IMR-90 (cell line): ENCODE measurements around the gene CPAMD8. TPM values are rescaled to one million over a fixed set of nuclear protein-coding genes. Genes with fewer than 3 reads are reported as not detected.

Experiments used
- ATAC-seq: fragments of 200-7000 bp; cut with Tn5 transposase; 2 replicates; pipeline ENCODE4 v1.9.1; 2020; ENCODE audit warnings: low read depth, mild to moderate bottlenecking, moderate library complexity
- BruUV-seq: library from RNA; stranded (reverse); fragments of 400-500 nt; replicated peaks from 2 replicates; lab custom pipeline; 2021; lab: Mats Ljungman, UMichigan
- CTCF ChIA-PET: fragments of 300-600 bp; formaldehyde crosslinking; extraction: SDS; loops from one replicate; lab custom pipeline; 2021; ENCODE audit warnings: antibody characterized with exemption; lab: Yijun Ruan, JAX
- POLR2A ChIA-PET: fragments of 300-600 bp; sonication (Branson Sonifier 250); formaldehyde crosslinking; loops from one replicate; lab custom pipeline; 2022; ENCODE audit warnings: antibody characterized with exemption; ENCODE audit not compliant: unreplicated experiment; lab: Charles Lee
- DNase-seq: peaks from one replicate; pipeline ENCODE4 v3.0.0; 2013
- H2AFZ ChIP-seq: replicated peaks from 2 replicates; pipeline ENCODE3; 2013; ENCODE audit warnings: low read length, mild to moderate bottlenecking; ENCODE audit not compliant: poor library complexity
- H2AK5ac ChIP-seq: 2 replicates; pipeline ENCODE4 v1.6.1; 2013; ENCODE audit warnings: low read depth, low read length, inconsistent platforms
- H2AK9ac ChIP-seq: replicated peaks from 2 replicates; pipeline ENCODE3; 2013; ENCODE audit warnings: mild to moderate bottlenecking, low read depth, low read length, moderate library complexity; ENCODE audit not compliant: poor library complexity
- H2BK120ac ChIP-seq: 2 replicates; pipeline ENCODE4 v1.6.1; 2013; ENCODE audit warnings: low read depth, low read length, inconsistent platforms
- H2BK15ac ChIP-seq: 3 replicates; pipeline ENCODE4 v1.6.1; 2013; ENCODE audit warnings: low read depth, low read length, inconsistent platforms
- H2BK20ac ChIP-seq: 2 replicates; pipeline ENCODE4 v1.6.1; 2013; ENCODE audit warnings: low read depth, mild to moderate bottlenecking, inconsistent platforms, low read length, moderate library complexity
- H2BK5ac ChIP-seq: 2 replicates; pipeline ENCODE4 v1.6.1; 2013; ENCODE audit warnings: mild to moderate bottlenecking, low read depth, low read length, inconsistent platforms; ENCODE audit not compliant: poor library complexity, severe bottlenecking
- H3K14ac ChIP-seq: replicated peaks from 2 replicates; pipeline ENCODE4 v1.6.1; 2013; ENCODE audit warnings: low read depth, low read length, inconsistent platforms
- H3K18ac ChIP-seq: 2 replicates; pipeline ENCODE4 v1.6.1; 2013; ENCODE audit warnings: low read depth, low read length, control low read depth
- H3K23ac ChIP-seq: 2 replicates; pipeline ENCODE4 v1.6.1; 2013; ENCODE audit warnings: low read depth, low read length, inconsistent platforms
- H3K27ac ChIP-seq: 2 replicates; pipeline ENCODE4 v1.5.1; 2013; ENCODE audit warnings: mild to moderate bottlenecking, control low read depth, low read length; ENCODE audit not compliant: insufficient read depth
- H3K27me3 ChIP-seq: 2 replicates; pipeline ENCODE4 v1.6.1; 2013; ENCODE audit warnings: low read length; ENCODE audit not compliant: control insufficient read depth, insufficient read depth
- H3K36me3 ChIP-seq: 2 replicates; pipeline ENCODE4 v1.6.1; 2013; ENCODE audit warnings: low read length, mixed read lengths; ENCODE audit not compliant: control insufficient read depth, insufficient read depth
- H3K4ac ChIP-seq: 2 replicates; pipeline ENCODE4 v1.6.1; 2013; ENCODE audit warnings: low read depth, low read length, inconsistent platforms
- H3K4me1 ChIP-seq: 2 replicates; pipeline ENCODE4 v1.6.1; 2013; ENCODE audit warnings: low read length, mixed read lengths; ENCODE audit not compliant: control insufficient read depth, insufficient read depth
- H3K4me2 ChIP-seq: 2 replicates; pipeline ENCODE4 v1.6.1; 2013; ENCODE audit warnings: low read depth, mild to moderate bottlenecking, control low read depth, low read length, moderate library complexity
- H3K4me3 ChIP-seq: 2 replicates; pipeline ENCODE4 v1.5.1; 2013; ENCODE audit warnings: low read depth, mild to moderate bottlenecking, control low read depth, low read length, moderate library complexity; ENCODE audit not compliant: insufficient read depth
- H3K56ac ChIP-seq: 2 replicates; pipeline ENCODE4 v1.6.1; 2013; ENCODE audit warnings: low read length, inconsistent platforms; ENCODE audit not compliant: insufficient read depth; ENCODE audit errors: extremely low read depth
- H3K79me1 ChIP-seq, 2 experiments: 2 replicates each; pipeline ENCODE4 v1.6.1; 2013; ENCODE audit warnings: low read length in 2 of 2, inconsistent platforms in 1 of 2, low read depth in 1 of 2
- H3K9ac ChIP-seq: 2 replicates; pipeline ENCODE4 v1.6.1; 2013; ENCODE audit warnings: low read depth, low read length, control low read depth
- H3K9me1 ChIP-seq: 2 replicates; pipeline ENCODE4 v1.6.1; 2013; ENCODE audit warnings: low read length, inconsistent platforms; ENCODE audit not compliant: insufficient read depth
- H3K9me3 ChIP-seq: 2 replicates; pipeline ENCODE4 v1.6.1; 2013; ENCODE audit warnings: low read length; ENCODE audit not compliant: control insufficient read depth, insufficient read depth
- H4K20me1 ChIP-seq: 2 replicates; pipeline ENCODE4 v1.6.1; 2013; ENCODE audit warnings: low read length, inconsistent platforms; ENCODE audit not compliant: insufficient read depth
- H4K5ac ChIP-seq: 2 replicates; pipeline ENCODE4 v1.6.1; 2013; ENCODE audit warnings: mild to moderate bottlenecking, low read depth, low read length, control low read depth
- H4K8ac ChIP-seq, 2 experiments: 2 replicates each; pipeline ENCODE4 v1.6.1; 2013; ENCODE audit warnings: low read depth in 2 of 2, low read length in 2 of 2, control low read depth in 1 of 2, inconsistent platforms in 1 of 2
- H4K91ac ChIP-seq: 2 replicates; pipeline ENCODE4 v1.6.1; 2013; ENCODE audit warnings: low read depth, low read length, inconsistent platforms; ENCODE audit not compliant: insufficient read depth
- BHLHE40 ChIP-seq: fragments of 150-350 bp; IDR thresholded peaks from 2 replicates; pipeline ENCODE4 v1.6.1; 2016; ENCODE audit warnings: mild to moderate bottlenecking, low read depth, low read length
- CEBPB ChIP-seq: IDR thresholded peaks from 2 replicates; pipeline ENCODE4 v1.6.1; 2012; ENCODE audit warnings: low read depth, low read length, improper control_type of control experiment
- CTCF ChIP-seq: conservative IDR thresholded peaks from 2 replicates; pipeline ENCODE4 v1.5.1; 2012; ENCODE audit warnings: mild to moderate bottlenecking, low read depth, low read length, improper control_type of control experiment
- FOS ChIP-seq: fragments of 150-350 bp; IDR thresholded peaks from 2 replicates; pipeline ENCODE4 v1.6.1; 2016; ENCODE audit warnings: low read depth, low read length
- MAFK ChIP-seq: IDR thresholded peaks from 2 replicates; pipeline ENCODE4 v1.6.1; 2012; ENCODE audit warnings: low read depth, low read length, improper control_type of control experiment
- MAZ ChIP-seq: IDR thresholded peaks from 2 replicates; pipeline ENCODE4 v1.6.1; 2012; ENCODE audit warnings: low read depth, mild to moderate bottlenecking, low read length, improper control_type of control experiment, moderate library complexity, borderline replicate concordance
- MXI1 ChIP-seq: IDR thresholded peaks from 2 replicates; pipeline ENCODE4 v1.6.1; 2012; ENCODE audit warnings: low read depth, mild to moderate bottlenecking, low read length, moderate library complexity, borderline replicate concordance
- RAD21 ChIP-seq: IDR thresholded peaks from 2 replicates; pipeline ENCODE4 v1.6.1; 2012; ENCODE audit warnings: low read length, improper control_type of control experiment
- RCOR1 ChIP-seq: IDR thresholded peaks from 2 replicates; pipeline ENCODE4 v1.6.1; 2012; ENCODE audit warnings: mild to moderate bottlenecking, low read length, improper control_type of control experiment; ENCODE audit not compliant: insufficient replicate concordance
- RFX5 ChIP-seq: IDR thresholded peaks from 2 replicates; pipeline ENCODE4 v1.8.0; 2012; ENCODE audit warnings: low read depth, mild to moderate bottlenecking, low read length, moderate library complexity
- WGBS, 2 experiments: methylation state at CpG; one replicate each; pipeline versions ENCODE4 v1.1.5 to v1.1.7; 2013; ENCODE audit warnings: missing lambda C conversion rate in 2 of 2; ENCODE audit not compliant: insufficient read length in 1 of 2; ENCODE audit errors: extremely low coverage in 2 of 2; 5-methylcytosine and 5-hydroxymethylcytosine counted together
- dilution Hi-C: fragments of 300-500 bp; cut with HindIII; formaldehyde crosslinking; loops from one replicate; pipeline ENCODE4 v1.14.3; 2018; ENCODE audit warnings: low sequenced_read_pairs; ENCODE audit not compliant: unreplicated experiment
- in situ Hi-C: fragments of 300-500 bp; cut with MboI; formaldehyde crosslinking; loops from 3 replicates; pipeline ENCODE4 v1.14.3; 2019; ENCODE audit warnings: low sequenced_read_pairs, inconsistent platforms, mixed read lengths
- intact Hi-C: fragments of 100-400 bp; cut with micrococcal nuclease; formaldehyde crosslinking; loops from 2 replicates; pipeline ENCODE4 v1.10.0; 2022
- polyA plus RNA-seq, 3 experiments: library from polyadenylated mRNA; depleted of rRNA; stranded (reverse); fragments of >200 nt; gene quantifications; 2 replicates each; pipeline ENCODE4 v1.2.3, GENCODE V29; 2012; ENCODE audit warnings: low replicate concordance in 1 of 3
- total RNA-seq: library from RNA; depleted of rRNA; stranded (reverse); fragments of >200 nt; gene quantifications from 2 replicates; pipeline ENCODE4 v1.2.3, GENCODE V29; 2012

CPAMD8 gene
- total and polyA plus RNA-seq, 2 of the 4 experiments (the other 2 are of a cell fraction) = 0.36 to 0.79 TPM

GRCh38 chr19:17045907-17046502 lies 19.4 kb upstream of the CPAMD8 start:
- Histone ChIP-seq H4K20me1 (no peaks in the 10 kb centered on the region), H3K4me1 (peaks cover 6% of the 10 kb centered on the region), H2AK9ac (no peak overlapping the region), H3K56ac (no peak overlapping the region), H3K27me3 (peaks cover 4% of the 10 kb centered on the region; the same call in 1 of the 2 replicates), H2AFZ (no peak overlapping the region), H3K23ac (no peak overlapping the region), H3K4me2 (no peak overlapping the region), H3K9me3 (no peaks in the 10 kb centered on the region), H3K9ac (no peak overlapping the region), H3K79me1 (0 out of 4 replicates have a peak, but pooled peaks cover 0 to 3% of the 10 kb centered on the region in 2 experiments), H2AK5ac (no peak overlapping the region), H3K18ac (no peak overlapping the region), H2BK120ac (no peak overlapping the region), H3K4ac (no peak overlapping the region), H2BK5ac (no peak overlapping the region), H3K36me3 (peaks cover 2% of the 10 kb centered on the region; the same call in 1 of the 2 replicates), H2BK20ac (no peak overlapping the region), H3K9me1 (peaks cover 5% of the 10 kb centered on the region; the same call in 1 of the 2 replicates), H3K4me3 (no peak overlapping the region), H4K5ac (no peak overlapping the region), H3K27ac (no peak overlapping the region), H4K8ac (no peak overlapping the region), H4K91ac (no peak overlapping the region), H2BK15ac (no peak overlapping the region), H3K14ac (no peak overlapping the region)
- in situ Hi-C loops = no loop called here
- TF ChIP-seq MXI1 = no peak
- no peak for TF ChIP-seq MAFK
- TF ChIP-seq FOS = no peak
- TF ChIP-seq RFX5 = no peak
- no peak for TF ChIP-seq BHLHE40
- no peak for TF ChIP-seq RCOR1
- TF ChIP-seq RAD21 = no peak
- no peak for TF ChIP-seq MAZ
- TF ChIP-seq CTCF = no peak
- TF ChIP-seq CEBPB = no peak
- ATAC-seq (no peak), DNase-seq (no peak)
- dilution Hi-C loops = no loop called here
- intact Hi-C loops = no loop called here
- CTCF ChIA-PET = no interaction called here
- WGBS, 2 experiments = no CpG with 5 or more reads among the region's 5 CpGs
- no TSS peak for BruUV-seq
- POLR2A ChIA-PET = no interaction called here
